ENCODE data around the gene CPA5.
"Not testable (repeated sequence)": the region's sequence is repeated elsewhere in the genome, so short reads cannot be mapped to it uniquely, and the experiment has no call there.

Gene CPA5

DNA sequence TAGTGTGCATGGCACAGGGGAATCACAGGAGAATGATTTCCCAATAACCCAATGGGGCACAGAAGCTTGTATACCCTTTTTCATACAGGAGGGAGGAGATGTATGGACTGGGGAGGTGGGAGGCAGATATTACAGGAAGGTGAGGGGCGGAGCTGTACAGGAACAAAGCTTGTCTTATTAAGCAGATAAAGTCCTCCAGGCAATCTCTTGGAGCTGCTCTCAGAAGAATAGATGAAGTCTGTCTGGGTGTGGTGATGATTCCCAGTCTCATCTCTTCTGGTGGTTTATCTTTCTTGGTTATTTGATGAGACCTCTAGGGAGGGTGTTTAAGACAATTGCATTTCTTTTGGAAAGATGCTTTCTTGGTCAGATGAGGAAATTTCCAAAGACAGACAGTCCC lies 25.1 kb upstream of the CPA5 start:
- H3K27ac Mint-ChIP-seq = no peak overlapping the region
- no peaks in the 10 kb centered on the region for H3K27me3 Mint-ChIP-seq
- H3K4me1 Mint-ChIP-seq (ENCODE audit: low read depth) = no peaks in the 10 kb centered on the region
- H3K4me3 Mint-ChIP-seq = no peak overlapping the region
- H3K9me3 Mint-ChIP-seq = no peaks in the 10 kb centered on the region
- no peaks in the 10 kb centered on the region for H3K36me3 Mint-ChIP-seq (ENCODE audit: low read depth)

DNA sequence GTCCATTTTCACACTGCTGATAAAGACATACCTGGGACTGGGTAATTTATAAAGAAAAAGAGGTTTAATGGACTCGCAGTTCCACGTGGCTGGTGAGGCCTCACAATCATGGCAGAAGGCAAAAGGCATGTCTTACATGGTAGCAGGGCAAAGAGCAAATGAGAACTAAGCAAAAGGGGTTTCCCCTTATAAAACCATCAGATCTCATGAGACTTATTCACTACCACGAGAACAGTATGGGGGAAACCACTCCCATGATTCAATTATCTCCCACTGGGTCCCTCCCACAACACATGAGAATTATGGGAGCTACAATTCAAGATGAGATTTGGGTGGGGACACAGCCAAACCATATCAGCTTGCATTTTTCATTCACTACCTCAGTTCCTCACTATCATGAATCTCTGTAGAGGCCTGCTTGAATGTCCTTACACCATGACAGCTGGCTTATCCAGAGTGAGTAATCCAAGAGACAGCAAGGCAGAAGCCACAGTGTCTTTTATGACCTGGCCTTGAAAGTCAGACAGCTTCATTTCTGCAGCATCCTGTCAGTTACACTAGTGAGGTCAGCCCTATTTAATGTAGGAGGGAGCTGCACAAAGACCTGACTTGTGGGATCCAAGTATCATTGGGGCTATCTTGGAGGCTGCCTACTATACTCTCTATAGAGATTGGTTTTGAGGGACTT lies 22.9 kb upstream of the CPA5 start:
- not testable (repeated sequence) for H3K4me3 Mint-ChIP-seq; H3K27ac Mint-ChIP-seq; H3K27me3 Mint-ChIP-seq; H3K9me3 Mint-ChIP-seq; H3K36me3 Mint-ChIP-seq (ENCODE audit: low read depth); H3K4me1 Mint-ChIP-seq (ENCODE audit: low read depth)

- no peak overlapping the region for H3K27ac Mint-ChIP-seq
- H3K27me3 Mint-ChIP-seq = no peaks in the 10 kb centered on the region
- H3K36me3 Mint-ChIP-seq (ENCODE audit: low read depth) = no peaks in the 10 kb centered on the region
- no peak overlapping the region for H3K4me3 Mint-ChIP-seq
- no peaks in the 10 kb centered on the region for H3K4me1 Mint-ChIP-seq (ENCODE audit: low read depth)
- no peaks in the 10 kb centered on the region for H3K9me3 Mint-ChIP-seq
Observed at GRCh38 chr7:130322615-130323014, 22.0 kb upstream of the CPA5 start.

GRCh38 chr7:130324306-130324943 lies 20.2 kb upstream of the CPA5 start:
- Mint-ChIP-seq H3K4me1 (ENCODE audit: low read depth) (no peaks in the 10 kb centered on the region), H3K9me3 (no peaks in the 10 kb centered on the region), H3K36me3 (ENCODE audit: low read depth) (no peaks in the 10 kb centered on the region), H3K27me3 (no peaks in the 10 kb centered on the region), H3K27ac (no peak overlapping the region), H3K4me3 (no peak overlapping the region)

- Mint-ChIP-seq H3K36me3 (ENCODE audit: low read depth) (no peaks in the 10 kb centered on the region), H3K9me3 (no peaks in the 10 kb centered on the region), H3K27ac (no peak overlapping the region), H3K27me3 (no peaks in the 10 kb centered on the region), H3K4me1 (ENCODE audit: low read depth) (no peaks in the 10 kb centered on the region), H3K4me3 (no peak overlapping the region)
Observed at GRCh38 chr7:130329681-130330080, 14.9 kb upstream of the CPA5 start.

DNA sequence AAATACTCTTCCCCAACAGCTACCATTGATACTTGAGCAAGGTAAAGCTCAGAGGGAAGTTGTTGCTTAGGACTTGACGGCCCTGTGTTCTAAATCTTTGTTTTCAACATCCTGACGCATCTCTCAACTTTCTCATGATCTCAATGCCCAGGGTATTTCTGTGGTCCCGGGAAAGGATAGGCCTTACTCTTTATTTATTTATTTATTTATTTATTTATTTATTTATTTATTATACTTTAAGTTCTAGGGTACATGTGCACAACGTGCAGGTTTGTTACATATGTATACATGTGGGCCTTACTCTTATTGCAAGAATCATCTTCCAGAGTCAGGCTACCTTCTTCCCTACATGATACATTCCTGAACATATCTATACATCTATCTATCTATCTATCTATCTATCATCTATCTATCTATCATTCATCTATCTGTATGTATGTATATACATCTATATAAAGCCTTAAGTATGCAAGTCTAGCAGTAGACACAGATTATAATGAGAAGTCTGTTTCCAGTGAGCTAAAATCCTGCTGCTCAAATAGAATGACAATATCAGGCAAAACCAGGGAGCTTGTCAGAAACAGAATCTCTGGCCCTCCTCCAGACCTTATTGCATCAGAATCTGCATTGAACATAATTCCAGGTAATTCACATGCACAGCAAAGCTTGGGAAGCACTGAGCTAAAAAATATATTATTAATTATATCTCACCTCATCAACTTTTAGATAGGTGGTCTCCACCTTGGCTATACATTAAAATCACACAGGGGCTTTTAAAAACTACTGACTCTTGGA lies 12.2 kb upstream of the CPA5 start:
- Mint-ChIP-seq H3K27me3 (no peaks in the 10 kb centered on the region), H3K4me3 (no peak overlapping the region), H3K9me3 (no peaks in the 10 kb centered on the region), H3K36me3 (ENCODE audit: low read depth) (no peaks in the 10 kb centered on the region), H3K4me1 (ENCODE audit: low read depth) (no peaks in the 10 kb centered on the region), H3K27ac (no peak overlapping the region)

GRCh38 chr7:130333832-130334231 lies 10.8 kb upstream of the CPA5 start:
- H3K9me3 Mint-ChIP-seq = no peaks in the 10 kb centered on the region
- no peaks in the 10 kb centered on the region for H3K27me3 Mint-ChIP-seq
- no peaks in the 10 kb centered on the region for H3K36me3 Mint-ChIP-seq (ENCODE audit: low read depth)
- H3K4me1 Mint-ChIP-seq (ENCODE audit: low read depth) = no peaks in the 10 kb centered on the region
- H3K27ac Mint-ChIP-seq = no peak overlapping the region
- no peak overlapping the region for H3K4me3 Mint-ChIP-seq

DNA sequence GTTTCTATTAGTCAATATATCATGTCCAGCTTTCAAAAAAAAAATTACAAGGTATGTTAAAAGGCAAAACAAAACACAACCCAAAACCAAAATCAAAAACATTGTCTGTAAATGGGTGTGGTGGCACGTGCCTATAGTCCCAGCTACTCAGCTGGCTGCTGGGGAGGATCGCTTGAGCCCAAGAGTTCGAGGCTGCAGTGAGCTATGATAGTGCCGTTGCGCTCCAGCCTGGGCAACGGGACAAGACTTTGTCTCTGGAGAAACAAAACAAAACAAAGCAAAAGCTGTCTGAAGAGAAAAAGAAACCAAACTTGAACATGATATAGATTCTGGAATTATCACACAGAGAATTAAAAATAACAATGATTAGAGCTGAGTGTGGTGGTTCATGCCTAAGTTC lies 10.3 kb upstream of the CPA5 start:
- no peaks in the 10 kb centered on the region for H3K27me3 Mint-ChIP-seq
- H3K9me3 Mint-ChIP-seq = no peaks in the 10 kb centered on the region
- no peaks in the 10 kb centered on the region for H3K36me3 Mint-ChIP-seq (ENCODE audit: low read depth)
- H3K4me1 Mint-ChIP-seq (ENCODE audit: low read depth) = no peaks in the 10 kb centered on the region
- no peak overlapping the region for H3K27ac Mint-ChIP-seq
- no peak overlapping the region for H3K4me3 Mint-ChIP-seq

- Mint-ChIP-seq H3K4me3 (no peak overlapping the region), H3K36me3 (ENCODE audit: low read depth) (no peaks in the 10 kb centered on the region), H3K9me3 (no peaks in the 10 kb centered on the region), H3K27me3 (no peaks in the 10 kb centered on the region), H3K27ac (no peak overlapping the region), H3K4me1 (ENCODE audit: low read depth) (no peaks in the 10 kb centered on the region)
Observed at GRCh38 chr7:130337410-130337971, 7.1 kb upstream of the CPA5 start.

DNA sequence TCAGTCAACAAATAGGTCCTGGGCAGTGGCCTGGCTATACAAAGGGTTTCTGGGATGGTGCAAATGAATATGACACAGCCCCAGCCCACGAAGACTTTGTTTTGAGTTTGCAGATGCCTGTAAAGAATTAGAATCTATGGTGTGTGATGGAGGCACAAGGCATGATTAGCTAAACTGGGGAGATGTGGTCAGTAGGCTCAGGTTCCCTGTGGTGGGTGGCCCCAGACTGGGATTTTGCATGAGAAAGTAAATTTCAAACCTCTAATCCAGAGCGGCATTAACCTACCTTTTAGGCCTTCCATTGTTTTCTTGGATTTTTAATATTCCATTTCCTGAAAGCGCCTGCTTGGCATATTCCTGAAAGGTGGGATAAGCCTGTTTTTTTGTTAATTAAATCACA lies 6.4 kb upstream of the CPA5 start:
- no peak overlapping the region for H3K27ac Mint-ChIP-seq
- no peaks in the 10 kb centered on the region for H3K4me1 Mint-ChIP-seq (ENCODE audit: low read depth)
- H3K27me3 Mint-ChIP-seq = no peaks in the 10 kb centered on the region
- H3K9me3 Mint-ChIP-seq = no peaks in the 10 kb centered on the region
- no peaks in the 10 kb centered on the region for H3K36me3 Mint-ChIP-seq (ENCODE audit: low read depth)
- H3K4me3 Mint-ChIP-seq = no peak overlapping the region

DNA sequence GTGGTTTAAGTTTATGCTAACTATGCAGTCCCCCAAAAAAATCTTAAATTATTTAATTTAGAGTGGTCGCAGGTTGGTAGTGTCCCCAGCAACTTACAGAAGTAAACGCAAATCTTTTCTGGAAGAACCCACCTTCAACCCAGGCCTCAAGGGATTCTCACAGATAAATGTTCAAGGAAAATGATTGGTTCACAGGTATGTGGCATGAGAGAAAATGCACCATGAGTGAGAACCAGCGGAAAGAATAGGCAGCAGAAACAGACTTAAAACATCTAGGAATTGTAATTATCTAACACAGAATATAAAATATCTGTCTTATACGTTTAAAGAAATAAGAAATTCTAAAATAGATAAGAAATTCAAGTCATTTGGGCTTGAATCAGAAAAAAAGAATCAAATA lies 2.7 kb upstream of the CPA5 start:
- Mint-ChIP-seq H3K27me3 (no peaks in the 10 kb centered on the region), H3K9me3 (no peaks in the 10 kb centered on the region), H3K4me3 (no peak overlapping the region), H3K27ac (no peak overlapping the region), H3K4me1 (ENCODE audit: low read depth) (no peaks in the 10 kb centered on the region), H3K36me3 (ENCODE audit: low read depth) (no peaks in the 10 kb centered on the region)

- H3K4me1 Mint-ChIP-seq (ENCODE audit: low read depth) = no peaks in the 10 kb centered on the region
- H3K27ac Mint-ChIP-seq = no peak overlapping the region
- H3K9me3 Mint-ChIP-seq = no peaks in the 10 kb centered on the region
- no peaks in the 10 kb centered on the region for H3K27me3 Mint-ChIP-seq
- no peak overlapping the region for H3K4me3 Mint-ChIP-seq
- H3K36me3 Mint-ChIP-seq (ENCODE audit: low read depth) = no peaks in the 10 kb centered on the region
Observed at GRCh38 chr7:130342701-130343380, 1.8 kb upstream of the CPA5 start.

DNA sequence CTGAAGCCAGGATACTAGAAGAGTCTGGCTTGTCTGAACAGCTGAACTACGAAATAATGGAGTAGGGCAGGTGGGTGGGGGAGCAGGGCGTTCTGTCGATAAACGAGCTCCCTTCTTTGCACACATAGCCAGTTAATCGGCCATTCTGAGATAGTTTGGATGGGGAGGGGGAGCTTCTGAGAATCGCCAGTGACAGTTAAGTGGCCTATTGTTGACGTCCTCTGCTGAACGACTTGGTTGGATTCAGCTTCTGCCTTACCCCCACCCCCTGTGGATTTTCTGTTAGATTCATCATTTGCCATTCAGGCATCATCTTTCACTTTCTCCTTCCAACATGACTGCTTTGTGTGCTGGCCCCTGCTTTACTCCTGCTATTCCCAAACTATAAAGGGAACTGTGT lies 520 bp downstream of the CPA5 start:
- Mint-ChIP-seq H3K9me3 (no peaks in the 10 kb centered on the region), H3K27ac (no peak overlapping the region), H3K4me3 (no peak overlapping the region), H3K4me1 (ENCODE audit: low read depth) (peaks cover 3% of the 10 kb centered on the region), H3K36me3 (ENCODE audit: low read depth) (no peaks in the 10 kb centered on the region), H3K27me3 (no peaks in the 10 kb centered on the region)

DNA sequence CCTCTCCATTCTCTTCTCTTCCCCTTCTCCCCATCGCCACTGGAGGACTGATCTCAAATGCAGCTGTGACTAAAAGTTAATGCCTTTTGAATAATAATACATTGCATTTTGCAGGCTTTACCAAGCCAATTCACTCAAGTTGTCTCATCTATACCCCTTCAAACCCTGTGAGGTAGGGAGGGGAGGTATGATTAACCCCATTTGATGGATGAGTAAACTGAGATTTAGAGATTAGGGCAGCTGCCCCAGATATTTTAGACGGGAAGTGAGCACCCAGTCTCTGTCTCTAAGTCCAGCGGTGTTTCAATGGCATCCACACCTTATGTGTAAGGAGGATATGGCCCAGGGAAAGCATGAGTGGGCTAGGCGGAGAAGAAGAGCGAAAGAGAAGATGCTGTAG lies 1.1 kb downstream of the CPA5 start:
- peaks cover 7% of the 10 kb centered on the region for H3K4me1 Mint-ChIP-seq (ENCODE audit: low read depth)
- H3K9me3 Mint-ChIP-seq = no peaks in the 10 kb centered on the region
- H3K36me3 Mint-ChIP-seq (ENCODE audit: low read depth) = no peaks in the 10 kb centered on the region
- no peak overlapping the region for H3K27ac Mint-ChIP-seq
- H3K27me3 Mint-ChIP-seq = no peaks in the 10 kb centered on the region
- no peak overlapping the region for H3K4me3 Mint-ChIP-seq
